Effector memory CD4-positive, alpha-beta T cell (primary cell): ENCODE results near the gene SPAG9.
A peak's percentile ranks its signal among the peaks of the same experiment; 100 is the strongest.
"Not testable (repeated sequence)": the region's sequence is repeated elsewhere in the genome, so short reads cannot be mapped to it uniquely, and the experiment has no call there.

Experiments used
- DNase-seq, 3 donors: peaks; one replicate each; pipeline ENCODE4 v3.0.0-alpha.2; 2020
- H3K27ac ChIP-seq: 2 replicates; pipeline ENCODE4 v1.7.0; 2013; ENCODE audit warnings: mild to moderate bottlenecking, low read length, moderate library complexity; ENCODE audit not compliant: insufficient read depth, poor library complexity, severe bottlenecking
- H3K27me3 ChIP-seq: replicated peaks from 2 replicates; pipeline ENCODE4 v1.7.0; 2013; ENCODE audit warnings: mild to moderate bottlenecking, low read length; ENCODE audit not compliant: insufficient read depth, control insufficient read depth, poor library complexity, severe bottlenecking
- H3K36me3 ChIP-seq: 2 replicates; pipeline ENCODE4 v1.7.0; 2013; ENCODE audit warnings: mild to moderate bottlenecking, low read length, moderate library complexity; ENCODE audit not compliant: control insufficient read depth, insufficient read depth
- H3K4me1 ChIP-seq: 2 replicates; pipeline ENCODE4 v1.7.0; 2013; ENCODE audit warnings: low read length, mild to moderate bottlenecking; ENCODE audit not compliant: control insufficient read depth, insufficient read depth, poor library complexity, severe bottlenecking
- H3K4me3 ChIP-seq: 2 replicates; pipeline ENCODE4 v1.7.0; 2013; ENCODE audit warnings: low read length, low read depth, mild to moderate bottlenecking; ENCODE audit not compliant: insufficient read depth, poor library complexity, severe bottlenecking
- H3K9me3 ChIP-seq: 2 replicates; pipeline ENCODE4 v1.7.0; 2013; ENCODE audit warnings: mild to moderate bottlenecking, low read length, moderate library complexity; ENCODE audit not compliant: control insufficient read depth

The SPAG9 gene

GRCh38 chr17:50944054-50944901 lies 176.4 kb downstream of the SPAG9 start:
- peak; percentile 55 to 65 (median 65) for DNase-seq
- H3K27me3 ChIP-seq, result no peaks in the 10 kb centered on the region
- H3K4me1 ChIP-seq, result peaks cover 20% of the 10 kb centered on the region
- no peaks in the 10 kb centered on the region for H3K9me3 ChIP-seq
- no peaks in the 10 kb centered on the region for H3K36me3 ChIP-seq
- H3K27ac ChIP-seq, result peak overlapping the region; percentile 73
- peak overlapping the region; percentile 56 for H3K4me3 ChIP-seq

GRCh38 chr17:50943575-50943933 lies 177.1 kb downstream of the SPAG9 start:
- Histone ChIP-seq H3K27ac (peak overlapping the region; percentile 73), H3K9me3 (no peaks in the 10 kb centered on the region), H3K36me3 (no peaks in the 10 kb centered on the region), H3K4me3 (peak overlapping the region; percentile 56), H3K4me1 (peaks cover 20% of the 10 kb centered on the region), H3K27me3 (no peaks in the 10 kb centered on the region)
- no peak for DNase-seq

DNA sequence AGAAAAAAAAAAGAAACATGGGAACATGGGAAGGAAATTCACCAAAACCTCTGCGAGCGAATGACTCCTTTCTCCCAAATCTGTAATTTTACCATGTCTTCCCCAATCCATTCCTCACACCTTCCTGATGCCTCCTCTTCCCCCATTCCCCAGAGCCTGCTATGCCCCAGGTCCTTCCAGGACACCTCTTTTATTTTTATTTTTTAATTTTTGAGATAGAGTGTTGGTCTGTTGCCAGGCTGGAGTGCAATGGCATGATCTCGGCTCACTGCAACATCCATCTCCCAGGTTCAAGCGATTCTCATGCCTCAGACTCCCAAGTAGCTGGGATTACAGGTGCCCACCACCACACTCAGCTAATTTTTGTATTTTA lies 179.0 kb downstream of the SPAG9 start:
- H3K4me1 ChIP-seq, result peaks cover 20% of the 10 kb centered on the region
- not testable (repeated sequence) for H3K27ac ChIP-seq, H3K9me3 ChIP-seq, H3K4me3 ChIP-seq, DNase-seq, H3K27me3 ChIP-seq, H3K36me3 ChIP-seq

DNA sequence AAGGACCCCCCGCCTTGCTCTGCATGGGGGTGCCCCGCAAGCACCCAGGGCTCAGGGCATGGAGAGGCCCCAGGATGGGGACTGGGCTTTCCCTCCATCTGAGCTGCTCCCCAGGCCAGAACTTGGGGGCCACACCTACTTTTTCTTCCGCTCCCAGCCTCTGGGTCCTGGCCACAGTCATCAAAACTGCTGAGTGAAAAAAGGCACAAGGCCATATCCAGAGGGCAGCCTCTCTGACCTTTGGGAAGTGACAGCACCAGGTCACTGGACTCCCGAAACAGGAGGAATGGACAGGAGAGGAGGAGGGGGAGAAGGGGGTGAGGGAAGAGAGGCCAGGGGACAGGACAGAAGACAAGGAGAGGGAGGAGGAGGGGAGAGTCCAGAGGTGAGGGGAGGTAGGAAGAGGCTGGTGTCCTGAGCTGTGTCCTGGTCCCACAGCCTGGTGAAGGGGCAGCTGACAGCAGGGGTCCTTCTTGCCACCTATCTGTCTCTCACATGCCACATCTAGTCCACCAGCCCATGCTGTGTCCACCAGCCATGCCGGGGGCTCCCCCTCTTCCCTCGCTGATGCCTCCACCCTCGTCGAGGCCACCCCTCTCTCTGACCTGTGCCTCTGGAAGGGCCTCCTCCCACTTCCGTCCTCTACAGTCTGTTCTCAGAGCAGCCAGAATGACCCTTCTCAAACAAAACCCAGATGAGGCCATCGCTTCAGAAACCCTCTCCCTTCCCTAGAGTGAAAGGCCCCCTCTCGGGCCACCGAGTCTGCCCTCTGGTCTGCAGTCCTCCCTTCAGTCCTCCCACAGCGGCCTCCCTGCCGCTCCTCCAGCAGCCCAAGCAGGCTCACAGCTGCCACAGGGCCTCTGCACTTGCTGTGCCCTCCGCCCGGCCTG lies 180.6 kb downstream of the SPAG9 start:
- Histone ChIP-seq H3K9me3 (no peaks in the 10 kb centered on the region), H3K27ac (no peak overlapping the region), H3K27me3 (no peaks in the 10 kb centered on the region), H3K36me3 (no peaks in the 10 kb centered on the region), H3K4me3 (no peak overlapping the region), H3K4me1 (peaks cover 17% of the 10 kb centered on the region)
- DNase-seq, result no peak

DNA sequence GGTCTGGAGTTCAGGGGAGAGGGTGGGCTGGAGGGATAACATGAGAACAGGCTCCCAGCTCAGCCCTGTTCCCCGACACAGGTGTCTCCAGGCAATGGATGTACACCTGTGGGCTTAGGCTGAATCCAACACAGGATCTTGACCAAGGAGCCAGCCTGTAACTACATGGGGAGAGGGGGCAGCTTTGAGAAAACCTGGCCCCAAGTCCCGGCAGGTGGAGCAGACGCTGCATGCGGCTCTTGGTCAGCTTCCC lies 181.2 kb downstream of the SPAG9 start:
- no peaks in the 10 kb centered on the region for H3K9me3 ChIP-seq
- peaks cover 13% of the 10 kb centered on the region for H3K4me1 ChIP-seq
- no peak overlapping the region for H3K4me3 ChIP-seq
- H3K27me3 ChIP-seq, result no peaks in the 10 kb centered on the region
- no peak for DNase-seq
- no peak overlapping the region for H3K27ac ChIP-seq
- H3K36me3 ChIP-seq, result no peaks in the 10 kb centered on the region

- DNase-seq, result no peak
- Histone ChIP-seq H3K4me1 (peaks cover 9% of the 10 kb centered on the region), H3K27ac (no peak overlapping the region), H3K9me3 (no peaks in the 10 kb centered on the region), H3K4me3 (no peak overlapping the region), H3K36me3 (no peaks in the 10 kb centered on the region), H3K27me3 (no peaks in the 10 kb centered on the region)
Observed at GRCh38 chr17:50938821-50939541, 181.7 kb downstream of the SPAG9 start.

DNA sequence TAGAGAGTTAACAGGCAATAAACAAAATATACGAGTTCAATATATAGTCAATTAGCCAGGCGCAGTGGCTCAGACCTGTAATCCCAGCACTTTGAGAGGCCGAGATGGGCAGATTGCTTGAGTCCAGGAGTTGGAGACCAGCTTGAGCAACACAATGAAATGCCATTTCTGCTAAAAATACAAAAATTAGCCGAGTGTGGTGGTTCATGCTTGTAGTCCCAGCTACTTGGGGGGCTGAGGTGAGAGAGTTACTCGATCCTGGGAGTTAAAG lies 184.7 kb downstream of the SPAG9 start:
- Histone ChIP-seq H3K36me3 (no peaks in the 10 kb centered on the region), H3K4me3 (no peak overlapping the region), H3K4me1 (peaks cover 9% of the 10 kb centered on the region), H3K9me3 (no peaks in the 10 kb centered on the region), H3K27ac (no peak overlapping the region), H3K27me3 (no peaks in the 10 kb centered on the region)
- no peak for DNase-seq

- no peaks in the 10 kb centered on the region for H3K27me3 ChIP-seq
- no peak overlapping the region for H3K27ac ChIP-seq
- no peaks in the 10 kb centered on the region for H3K9me3 ChIP-seq
- H3K4me3 ChIP-seq, result no peak overlapping the region
- DNase-seq, result no peak
- H3K36me3 ChIP-seq, result no peaks in the 10 kb centered on the region
- H3K4me1 ChIP-seq, result peaks cover 14% of the 10 kb centered on the region
Observed at GRCh38 chr17:50935221-50935995, 185.3 kb downstream of the SPAG9 start.

DNA sequence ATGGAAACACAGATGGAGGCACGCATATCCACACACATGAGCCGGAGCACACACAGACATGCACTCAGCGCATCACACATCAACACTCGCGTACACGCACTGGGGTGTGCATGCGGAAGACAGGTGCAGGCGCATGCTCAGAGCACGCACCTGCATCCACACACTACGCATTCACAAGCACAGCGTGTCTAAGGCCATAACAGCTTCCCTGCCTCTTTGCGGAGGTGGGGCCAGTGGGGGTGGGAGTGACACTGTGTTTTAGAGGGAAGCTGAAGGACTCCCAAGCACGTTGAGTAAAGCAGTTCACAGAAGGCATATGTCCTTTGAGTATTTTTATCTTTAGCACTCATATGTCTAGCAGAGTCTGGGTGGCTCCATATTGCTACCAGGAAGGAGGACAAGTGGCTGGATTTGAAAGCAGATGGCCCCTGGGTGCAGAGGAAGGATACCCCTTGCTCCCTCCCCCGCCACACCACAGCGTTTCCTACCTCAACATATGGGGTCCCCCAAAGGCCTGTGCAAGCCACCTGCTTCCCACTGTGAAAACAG lies 185.9 kb downstream of the SPAG9 start:
- peaks cover 17% of the 10 kb centered on the region for H3K4me1 ChIP-seq
- no peaks in the 10 kb centered on the region for H3K36me3 ChIP-seq
- no peak for DNase-seq
- H3K9me3 ChIP-seq, result no peaks in the 10 kb centered on the region
- no peak overlapping the region for H3K4me3 ChIP-seq
- no peak overlapping the region for H3K27ac ChIP-seq
- no peaks in the 10 kb centered on the region for H3K27me3 ChIP-seq
